ENCODE data around the gene TP63.
"Not testable (repeated sequence)": the region's sequence is repeated elsewhere in the genome, so short reads cannot be mapped to it uniquely, and the experiment has no call there.

TP63 gene

DNA sequence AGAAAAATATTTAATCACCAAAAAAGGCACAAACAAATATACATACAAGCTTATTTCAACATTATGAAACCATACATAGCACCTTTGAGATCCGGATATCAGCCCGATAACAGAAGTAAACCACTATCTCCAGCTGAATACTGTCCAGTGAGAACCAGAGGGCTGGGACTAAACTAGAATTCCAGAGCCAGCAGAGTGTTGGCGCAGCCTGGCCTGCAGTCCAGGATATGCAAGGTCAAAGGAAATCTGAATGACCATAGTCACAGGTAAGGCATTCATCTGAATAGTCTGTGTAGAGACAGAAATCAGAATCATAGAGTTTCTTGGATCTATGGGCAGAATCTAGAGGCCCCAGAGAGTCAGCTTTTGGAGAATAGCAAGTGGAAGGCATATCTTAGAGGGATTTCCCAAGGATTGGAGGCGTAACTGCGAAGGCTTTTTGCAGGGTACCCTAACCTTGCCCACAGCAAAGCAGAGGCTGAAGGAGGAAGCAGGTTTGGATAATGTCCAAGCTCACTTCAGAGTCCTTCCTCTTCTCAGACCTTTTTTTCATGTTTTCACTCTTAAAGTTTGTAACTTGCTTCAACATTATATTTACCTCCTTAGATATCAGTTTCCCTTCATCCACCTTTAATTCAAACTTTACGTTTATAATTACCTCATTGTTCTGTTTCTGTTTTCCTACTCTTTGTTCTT lies 32.5 kb upstream of the TP63 start:
- no peak for DNase-seq
- Histone ChIP-seq H3K27me3 (replicated peaks) (no peaks in the 10 kb centered on the region), H3K4me3 (ENCODE audit: low read depth, low read length) (no peak overlapping the region), H3K36me3 (replicated peaks) (no peaks in the 10 kb centered on the region), H3K27ac (no peak overlapping the region)
- TF ChIP-seq, protein P1, sequence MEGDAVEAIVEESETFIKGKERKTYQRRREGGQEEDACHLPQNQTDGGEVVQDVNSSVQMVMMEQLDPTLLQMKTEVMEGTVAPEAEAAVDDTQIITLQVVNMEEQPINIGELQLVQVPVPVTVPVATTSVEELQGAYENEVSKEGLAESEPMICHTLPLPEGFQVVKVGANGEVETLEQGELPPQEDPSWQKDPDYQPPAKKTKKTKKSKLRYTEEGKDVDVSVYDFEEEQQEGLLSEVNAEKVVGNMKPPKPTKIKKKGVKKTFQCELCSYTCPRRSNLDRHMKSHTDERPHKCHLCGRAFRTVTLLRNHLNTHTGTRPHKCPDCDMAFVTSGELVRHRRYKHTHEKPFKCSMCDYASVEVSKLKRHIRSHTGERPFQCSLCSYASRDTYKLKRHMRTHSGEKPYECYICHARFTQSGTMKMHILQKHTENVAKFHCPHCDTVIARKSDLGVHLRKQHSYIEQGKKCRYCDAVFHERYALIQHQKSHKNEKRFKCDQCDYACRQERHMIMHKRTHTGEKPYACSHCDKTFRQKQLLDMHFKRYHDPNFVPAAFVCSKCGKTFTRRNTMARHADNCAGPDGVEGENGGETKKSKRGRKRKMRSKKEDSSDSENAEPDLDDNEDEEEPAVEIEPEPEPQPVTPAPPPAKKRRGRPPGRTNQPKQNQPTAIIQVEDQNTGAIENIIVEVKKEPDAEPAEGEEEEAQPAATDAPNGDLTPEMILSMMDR (IDR thresholded peaks at IDR 0.05; ENCODE audit: low read depth, low read length, missing control alignments) = no peak
- in situ Hi-C loops (cut with HindIII; ENCODE audit: low pct_ligation_motif_present, low sequenced_read_pairs) = no loop called here

DNA sequence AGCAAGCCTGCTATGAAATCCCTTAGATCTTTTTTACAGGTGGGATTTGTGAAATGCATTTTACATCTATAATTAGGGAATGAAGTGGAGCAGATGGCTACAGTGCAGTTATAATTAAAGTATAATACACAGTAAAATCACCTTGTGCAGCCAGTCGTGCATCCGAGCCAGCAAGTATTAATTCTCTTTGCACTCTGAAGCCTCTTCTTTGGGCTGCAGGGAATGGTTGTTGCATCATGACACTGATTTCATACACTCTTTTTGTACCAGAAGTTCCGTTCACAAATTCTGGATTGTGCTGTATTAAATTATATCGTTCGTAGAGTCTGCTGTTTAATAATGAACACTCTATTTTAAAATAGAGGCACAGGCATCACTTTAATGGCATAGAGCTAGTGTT lies 28.7 kb upstream of the TP63 start:
- TF ChIP-seq, protein P1 (IDR thresholded peaks at IDR 0.05; ENCODE audit: low read depth, low read length, missing control alignments) = no peak
- Histone ChIP-seq H3K27me3 (replicated peaks) (no peaks in the 10 kb centered on the region), H3K27ac (no peak overlapping the region), H3K36me3 (replicated peaks) (no peaks in the 10 kb centered on the region), H3K4me3 (ENCODE audit: low read depth, low read length) (no peak overlapping the region)
- no peak for DNase-seq
- in situ Hi-C loops (cut with HindIII; ENCODE audit: low pct_ligation_motif_present, low sequenced_read_pairs) = no loop called here

DNA sequence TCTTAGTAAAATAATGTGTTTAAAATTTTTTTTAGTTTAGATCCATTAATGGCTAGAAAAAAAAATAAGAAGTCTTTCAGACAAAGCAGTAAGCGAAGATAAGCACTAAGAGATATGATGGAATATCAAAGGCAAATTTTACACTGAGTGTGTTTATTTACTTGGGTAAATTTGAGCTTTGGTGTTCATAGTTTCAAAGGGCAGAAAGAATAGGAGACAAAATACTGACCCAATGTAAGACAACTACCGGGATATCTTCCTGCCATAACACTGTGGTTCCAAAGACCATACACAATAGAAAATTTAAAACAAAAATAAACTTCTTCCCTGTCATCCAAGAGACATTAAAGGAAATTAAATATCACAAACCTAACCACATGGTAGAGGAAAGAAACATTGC lies 25.5 kb upstream of the TP63 start:
- no peak for DNase-seq
- in situ Hi-C loops (cut with HindIII; ENCODE audit: low pct_ligation_motif_present, low sequenced_read_pairs) = no loop called here
- Histone ChIP-seq H3K27me3 (replicated peaks) (no peaks in the 10 kb centered on the region), H3K27ac (no peak overlapping the region), H3K4me3 (ENCODE audit: low read depth, low read length) (no peak overlapping the region), H3K36me3 (replicated peaks) (no peaks in the 10 kb centered on the region)
- TF ChIP-seq, protein P1 (IDR thresholded peaks at IDR 0.05; ENCODE audit: low read depth, low read length, missing control alignments) = no peak

DNA sequence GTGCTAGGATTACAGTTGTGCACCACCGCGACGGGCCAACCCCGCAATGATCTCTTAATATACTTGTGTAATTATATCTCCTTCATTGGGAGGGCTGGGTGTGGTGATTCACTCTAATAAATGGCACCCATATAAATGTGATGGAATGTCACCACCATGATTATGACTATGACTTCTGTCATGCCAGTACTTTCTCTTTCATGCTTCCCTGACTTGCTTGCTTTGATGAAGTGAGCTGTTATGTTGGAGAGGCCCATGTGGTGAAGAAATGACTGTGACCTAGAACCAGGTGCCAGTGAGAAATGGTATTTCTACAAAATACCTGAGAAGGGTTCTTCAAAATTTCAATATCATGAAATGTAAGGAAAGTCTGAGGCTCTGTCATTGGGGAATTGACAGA lies 24.4 kb upstream of the TP63 start:
- TF ChIP-seq, protein P1 (IDR thresholded peaks at IDR 0.05; ENCODE audit: low read depth, low read length, missing control alignments) = no peak
- in situ Hi-C loops (cut with HindIII; ENCODE audit: low pct_ligation_motif_present, low sequenced_read_pairs) = no loop called here
- Histone ChIP-seq H3K36me3 (replicated peaks) (no peaks in the 10 kb centered on the region), H3K27ac (no peak overlapping the region), H3K27me3 (replicated peaks) (no peaks in the 10 kb centered on the region), H3K4me3 (ENCODE audit: low read depth, low read length) (no peak overlapping the region)
- no peak for DNase-seq

DNA sequence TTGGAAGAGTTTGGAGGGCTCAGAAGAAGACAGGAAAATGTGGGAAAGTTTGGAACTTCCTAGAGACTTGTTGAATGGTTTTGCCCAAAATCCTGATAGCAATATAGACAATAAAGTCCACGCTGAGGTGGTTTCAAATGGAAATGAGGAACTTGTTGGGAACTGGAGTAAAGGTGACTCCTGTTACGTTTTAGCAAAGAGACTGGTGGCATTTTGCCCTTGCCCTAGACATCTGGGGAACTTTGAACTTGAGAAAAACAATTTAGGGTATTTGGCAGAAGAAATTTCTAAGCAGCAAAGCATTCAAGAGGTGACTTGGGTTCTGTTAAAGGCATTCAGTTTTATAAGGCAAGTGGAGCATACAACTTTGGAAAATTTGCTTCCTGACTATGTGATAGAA lies 18.5 kb upstream of the TP63 start:
- H3K27ac ChIP-seq; H3K4me3 ChIP-seq (ENCODE audit: low read depth, low read length); in situ Hi-C loops (cut with HindIII; ENCODE audit: low pct_ligation_motif_present, low sequenced_read_pairs); DNase-seq; H3K36me3 ChIP-seq (replicated peaks); H3K27me3 ChIP-seq (replicated peaks): not testable (repeated sequence)

DNA sequence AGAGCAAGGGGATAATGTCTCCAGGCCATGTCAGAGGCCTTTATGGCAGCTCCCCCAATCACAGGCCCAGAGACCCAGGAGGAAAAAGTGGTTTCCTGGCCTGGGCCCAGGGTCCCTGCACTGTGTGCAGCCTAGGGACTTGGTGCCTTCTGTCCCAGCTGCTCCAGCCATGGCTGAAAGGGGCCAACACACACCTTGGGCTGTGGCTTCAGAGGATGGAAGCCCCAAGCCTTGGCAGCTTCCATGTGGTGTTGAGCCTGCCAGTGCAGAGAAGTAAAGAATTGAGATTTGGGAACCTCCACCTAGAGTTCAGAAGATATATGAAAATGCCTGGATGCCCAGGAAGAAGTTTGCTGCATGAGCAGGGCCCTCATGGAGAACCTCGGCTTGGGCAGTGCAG lies 18.1 kb upstream of the TP63 start:
- in situ Hi-C loops (cut with HindIII; ENCODE audit: low pct_ligation_motif_present, low sequenced_read_pairs) = no loop called here
- Histone ChIP-seq H3K36me3 (replicated peaks) (no peaks in the 10 kb centered on the region), H3K27ac (no peak overlapping the region), H3K27me3 (replicated peaks) (no peaks in the 10 kb centered on the region), H3K4me3 (ENCODE audit: low read depth, low read length) (no peak overlapping the region)
- TF ChIP-seq, protein P1 (IDR thresholded peaks at IDR 0.05; ENCODE audit: low read depth, low read length, missing control alignments) = no peak
- DNase-seq = no peak
